NB4 (cell line): ENCODE results near the gene PLA2G7.

ENCODE experiments used
- CTCF ChIP-seq: IDR thresholded peaks from one replicate; pipeline ENCODE4 v1.5.1; 2012; ENCODE audit warnings: low read depth, low read length
- MYC ChIP-seq: IDR thresholded peaks from 2 replicates; pipeline ENCODE4 v1.6.1; 2011; ENCODE audit warnings: low read depth, low read length
- POLR2A ChIP-seq: IDR thresholded peaks from 2 replicates; pipeline ENCODE4 v1.6.1; 2011; ENCODE audit warnings: mild to moderate bottlenecking; ENCODE audit not compliant: insufficient read length; ENCODE audit errors: extremely low read depth

- TF ChIP-seq CTCF: no peak
- no peak for TF ChIP-seq POLR2A
- no peak for TF ChIP-seq MYC
Measured at GRCh38 chr6:46736906-46737305, 1.7 kb upstream of the PLA2G7 start.
